K562 (cell line): ENCODE data around the gene TFCP2. TPM values are rescaled to one million over a fixed set of nuclear protein-coding genes. Genes with fewer than 3 reads are reported as not detected.
A peak's percentile ranks its signal among the peaks of the same experiment; 100 is the strongest.

Experiments
- AFF4 ChIP-seq: sonication (generic); formaldehyde crosslinking; IDR thresholded peaks from 2 replicates; pipeline ENCODE4 v1.8.0; 2023; ENCODE audit warnings: mild to moderate bottlenecking, missing genetic modification reagents
- CC2D1A ChIP-seq: fragments of 450-650 bp; IDR thresholded peaks from 2 replicates; pipeline ENCODE4 v1.6.1; 2017; ENCODE audit warnings: mild to moderate bottlenecking
- CCAR2 ChIP-seq: fragments of 200-400 bp; formaldehyde crosslinking; IDR thresholded peaks from 2 replicates; pipeline ENCODE4 v1.6.1; 2017; ENCODE audit warnings: mild to moderate bottlenecking, low read depth, low read length
- EGR1 ChIP-seq: fragments of 450-650 bp; conservative IDR thresholded peaks from 2 replicates; pipeline ENCODE4 v1.6.1; 2017; ENCODE audit warnings: mild to moderate bottlenecking
- ELF1 ChIP-seq: fragments of 200-800 bp; sonication (Bioruptor generic); IDR thresholded peaks from 2 replicates; pipeline ENCODE4 v1.6.1; 2016; ENCODE audit warnings: missing genetic modification characterization, missing compliant biosample characterization
- IFI16 ChIP-seq: fragments of 250-450 bp; sonication (Bioruptor Pico); IDR thresholded peaks from 2 replicates; pipeline ENCODE4 v2.1.2; 2022; ENCODE audit warnings: mild to moderate bottlenecking, inconsistent platforms
- NCOR1 ChIP-seq: fragments of 450-650 bp; IDR thresholded peaks from 2 replicates; pipeline ENCODE4 v1.6.1; 2016; ENCODE audit warnings: mild to moderate bottlenecking, moderate library complexity
- NR2C2 ChIP-seq, 2 experiments: fragments of 200-800 bp in 1 of 2; sonication (Bioruptor generic) in 1 of 2; sonication (generic) in 1 of 2; formaldehyde crosslinking in 1 of 2; IDR thresholded peaks; 2 replicates each; pipeline versions ENCODE4 v1.6.1 to v1.8.0; 2016 to 2022; ENCODE audit warnings: mild to moderate bottlenecking in 1 of 2, missing compliant biosample characterization in 1 of 2, missing genetic modification characterization in 1 of 2, missing genetic modification reagents in 1 of 2
- RFX1 ChIP-seq: fragments of 450-650 bp; IDR thresholded peaks from 2 replicates; pipeline ENCODE4 v1.6.1; 2016; ENCODE audit warnings: mild to moderate bottlenecking, moderate library complexity
- ZNF175 ChIP-seq: fragments of 200-800 bp; sonication (Bioruptor generic); IDR thresholded peaks from 2 replicates; pipeline ENCODE4 v1.6.1; 2016; ENCODE audit warnings: low read depth, mild to moderate bottlenecking, missing genetic modification characterization, missing compliant biosample characterization
- ZNF561 ChIP-seq: fragments of 450-650 bp; formaldehyde crosslinking; conservative IDR thresholded peaks from 2 replicates; pipeline ENCODE4 v1.4.0; 2020; ENCODE audit warnings: mild to moderate bottlenecking, moderate library complexity
- polyA plus RNA-seq, 8 experiments: library from polyadenylated mRNA; depleted of rRNA in 4 of 8; stranded (reverse) in 5 of 8; unstranded in 3 of 8; fragments of >200 nt; fragmentation: Nextera tagmentation in 2 of 8; fragmentation: Illumina TruSeq in 1 of 8; extraction: Ambion mirVana in 2 of 8; extraction: Trizol in 1 of 8; gene quantifications; 2 replicates each; pipeline versions ENCODE4 v1.2.1 to v1.2.3, GENCODE V29; 2011 to 2014; ENCODE audit warnings: inconsistent platforms in 1 of 8, missing spikeins in 1 of 8
- total RNA-seq, 7 experiments: library from RNA; depleted of rRNA in 6 of 7; stranded (reverse); fragments of >200 nt in 6 of 7; fragmentation: Illumina TruSeq in 2 of 7; extraction: Trizol in 2 of 7; gene quantifications; 2 replicates each; pipeline versions ENCODE4 v1.2.1 to v1.2.3, GENCODE V29; 2011 to 2021; ENCODE audit warnings: low replicate concordance in 1 of 7
- TF ChIP-seq, protein P1 (sequence below), 2 experiments: fragments of 450-650 bp; formaldehyde crosslinking in 1 of 2; IDR thresholded peaks; 2 replicates each; pipeline versions ENCODE4 v1.4.0 to v1.6.1; 2014 to 2020; ENCODE audit warnings: mild to moderate bottlenecking in 2 of 2, borderline replicate concordance in 1 of 2, low read depth in 1 of 2
- TF ChIP-seq, protein P2 (sequence below): sonication (generic); formaldehyde crosslinking; IDR thresholded peaks from 2 replicates; pipeline ENCODE4 v1.8.1; 2022; ENCODE audit warnings: missing genetic modification reagents

TFCP2 gene
- total and polyA plus RNA-seq, 9 of the 15 experiments (the other 6 are each of a cell fraction or from before 2014, with no cell fraction given) = 8.0 to 38.9 (median 19.3) TPM

GRCh38 chr12:51047655-51048540, 125.0 kb downstream of the TFCP2 start, which contains the start of gene LETMD1 (continued):
- TF ChIP-seq, protein P1, sequence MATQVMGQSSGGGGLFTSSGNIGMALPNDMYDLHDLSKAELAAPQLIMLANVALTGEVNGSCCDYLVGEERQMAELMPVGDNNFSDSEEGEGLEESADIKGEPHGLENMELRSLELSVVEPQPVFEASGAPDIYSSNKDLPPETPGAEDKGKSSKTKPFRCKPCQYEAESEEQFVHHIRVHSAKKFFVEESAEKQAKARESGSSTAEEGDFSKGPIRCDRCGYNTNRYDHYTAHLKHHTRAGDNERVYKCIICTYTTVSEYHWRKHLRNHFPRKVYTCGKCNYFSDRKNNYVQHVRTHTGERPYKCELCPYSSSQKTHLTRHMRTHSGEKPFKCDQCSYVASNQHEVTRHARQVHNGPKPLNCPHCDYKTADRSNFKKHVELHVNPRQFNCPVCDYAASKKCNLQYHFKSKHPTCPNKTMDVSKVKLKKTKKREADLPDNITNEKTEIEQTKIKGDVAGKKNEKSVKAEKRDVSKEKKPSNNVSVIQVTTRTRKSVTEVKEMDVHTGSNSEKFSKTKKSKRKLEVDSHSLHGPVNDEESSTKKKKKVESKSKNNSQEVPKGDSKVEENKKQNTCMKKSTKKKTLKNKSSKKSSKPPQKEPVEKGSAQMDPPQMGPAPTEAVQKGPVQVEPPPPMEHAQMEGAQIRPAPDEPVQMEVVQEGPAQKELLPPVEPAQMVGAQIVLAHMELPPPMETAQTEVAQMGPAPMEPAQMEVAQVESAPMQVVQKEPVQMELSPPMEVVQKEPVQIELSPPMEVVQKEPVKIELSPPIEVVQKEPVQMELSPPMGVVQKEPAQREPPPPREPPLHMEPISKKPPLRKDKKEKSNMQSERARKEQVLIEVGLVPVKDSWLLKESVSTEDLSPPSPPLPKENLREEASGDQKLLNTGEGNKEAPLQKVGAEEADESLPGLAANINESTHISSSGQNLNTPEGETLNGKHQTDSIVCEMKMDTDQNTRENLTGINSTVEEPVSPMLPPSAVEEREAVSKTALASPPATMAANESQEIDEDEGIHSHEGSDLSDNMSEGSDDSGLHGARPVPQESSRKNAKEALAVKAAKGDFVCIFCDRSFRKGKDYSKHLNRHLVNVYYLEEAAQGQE (IDR thresholded peaks at IDR 0.05; ENCODE audit: borderline replicate concordance) = peak; percentile 83
- TF ChIP-seq, protein P1 (CRISPR knock-in tag; IDR thresholded peaks at IDR 0.05; ENCODE audit: low read depth) = peak; percentile 84
- TF ChIP-seq, protein P2, sequence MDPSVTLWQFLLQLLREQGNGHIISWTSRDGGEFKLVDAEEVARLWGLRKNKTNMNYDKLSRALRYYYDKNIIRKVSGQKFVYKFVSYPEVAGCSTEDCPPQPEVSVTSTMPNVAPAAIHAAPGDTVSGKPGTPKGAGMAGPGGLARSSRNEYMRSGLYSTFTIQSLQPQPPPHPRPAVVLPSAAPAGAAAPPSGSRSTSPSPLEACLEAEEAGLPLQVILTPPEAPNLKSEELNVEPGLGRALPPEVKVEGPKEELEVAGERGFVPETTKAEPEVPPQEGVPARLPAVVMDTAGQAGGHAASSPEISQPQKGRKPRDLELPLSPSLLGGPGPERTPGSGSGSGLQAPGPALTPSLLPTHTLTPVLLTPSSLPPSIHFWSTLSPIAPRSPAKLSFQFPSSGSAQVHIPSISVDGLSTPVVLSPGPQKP (CRISPR knock-in tag) = no peak
- TF ChIP-seq EGR1 (no peak), NR2C2 (CRISPR knock-in tag; IDR thresholded peaks at IDR 0.05) (peak; percentile 91), NR2C2 (tag; IDR thresholded peaks at IDR 0.05) (peak; percentile 99), AFF4 (no peak; the same call in 1 of the 2 replicates), IFI16 (CRISPR knock-in tag) (no peak), ZNF175 (CRISPR knock-in tag) (0 out of 2 replicates have a peak, but pooled peaks have one; percentile 28), CC2D1A (peak; percentile 81), NCOR1 (no peak), CCAR2 (no peak), RFX1 (no peak), ZNF561 (CRISPR knock-in tag) (no peak), ELF1 (tag) (peak; percentile 93)
